Vagina (tissue), 2 donors: Measurements from ENCODE around the gene DDX54. TPM values are rescaled to one million over a fixed set of nuclear protein-coding genes. Genes with fewer than 3 reads are reported as not detected.

ENCODE experiments used
- DNase-seq, 2 donors: peaks; one replicate each; pipeline ENCODE4 v3.0.0-alpha.2; 2017; ENCODE audit errors: extremely low spot score in 2 of 2
- H3K27ac ChIP-seq: fragments of 200-600 bp; sonication (generic); one replicate; pipeline ENCODE4 v1.5.1; 2019
- H3K27me3 ChIP-seq: fragments of 200-600 bp; sonication (generic); one replicate; pipeline ENCODE4 v1.5.1; 2019
- H3K36me3 ChIP-seq, 2 donors: fragments of 200-600 bp; sonication (generic); one replicate each; pipeline ENCODE4 v1.5.1; 2017 to 2019
- H3K4me1 ChIP-seq: fragments of 200-600 bp; sonication (generic); one replicate; pipeline ENCODE4 v1.5.1; 2019
- H3K4me3 ChIP-seq, 2 donors: fragments of 200-600 bp; sonication (generic); 1 replicate in 1 of 2; 2 replicates in 1 of 2; pipeline ENCODE4 v1.5.1; 2016 to 2019
- H3K9me3 ChIP-seq: fragments of 200-600 bp; sonication (generic); one replicate; pipeline ENCODE4 v1.5.1; 2019
- POLR2A ChIP-seq, 2 donors: fragments of 450-650 bp; IDR thresholded peaks; one replicate each; pipeline ENCODE4 v1.6.1; 2017; ENCODE audit warnings: antibody characterized with exemption in 2 of 2, mild to moderate bottlenecking in 2 of 2, moderate library complexity in 2 of 2
- POLR2AphosphoS5 ChIP-seq, 2 donors: sonication (generic); formaldehyde crosslinking; IDR thresholded peaks; one replicate each; pipeline ENCODE4 v1.9.0; 2017; ENCODE audit warnings: antibody characterized with exemption in 2 of 2, mild to moderate bottlenecking in 2 of 2, low read depth in 1 of 2; ENCODE audit not compliant: insufficient read depth in 1 of 2
- intact Hi-C: fragments of 100-400 bp; cut with DNase I; formaldehyde crosslinking; loops from one replicate; pipeline ENCODE4 v1.15.1; 2023
- total RNA-seq: library from RNA; depleted of rRNA; stranded (reverse); fragments of >200 nt; gene quantifications from one replicate; pipeline ENCODE4 v1.2.3, GENCODE V29; 2016
- TF ChIP-seq, protein P1 (sequence below), 3 experiments: fragments of 450-650 bp in 2 of 3; fragments of 200-600 bp in 1 of 3; sonication (generic) in 1 of 3; IDR thresholded peaks; one replicate each; pipeline ENCODE4 v1.5.1; 2017 to 2019; ENCODE audit warnings: antibody characterized with exemption in 3 of 3, mild to moderate bottlenecking in 2 of 3, moderate library complexity in 2 of 3

Gene DDX54
- total RNA-seq, 1 donor from 2014 or later, result 52.5 TPM

DNA sequence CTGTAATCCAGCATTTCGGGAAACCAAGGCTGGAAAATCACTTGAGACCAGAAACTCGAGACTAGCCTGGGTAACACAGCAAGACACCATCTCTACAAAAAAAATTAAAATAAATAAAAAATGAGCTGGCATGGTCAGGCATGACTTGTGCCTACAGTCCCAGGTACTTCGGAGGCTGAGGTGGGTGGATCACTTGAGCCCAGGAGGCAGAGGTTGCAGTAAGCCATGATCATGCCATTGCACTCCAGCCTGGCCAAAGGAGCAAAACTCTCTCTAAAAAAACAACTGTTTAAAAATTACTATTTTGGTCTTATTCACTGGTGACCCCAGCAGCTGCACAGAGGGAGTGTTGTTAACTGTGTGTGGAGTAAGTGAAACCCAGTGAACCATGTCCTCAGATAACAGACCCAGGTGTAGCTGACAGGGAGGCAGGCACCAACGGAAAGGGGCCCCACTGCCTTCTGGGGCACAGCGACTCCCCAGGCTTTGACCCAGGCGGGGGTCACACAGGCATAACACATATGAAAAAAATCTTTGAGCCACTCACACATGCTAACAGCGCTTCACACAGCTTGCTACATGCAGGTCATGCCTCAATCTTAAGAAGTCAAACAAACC, 12.1 kb downstream of the DDX54 start:
- H3K9me3 ChIP-seq, result no peaks in the 10 kb centered on the region
- H3K36me3 ChIP-seq, result peaks cover 3 to 95% of the 10 kb centered on the region in 2 donors
- no peaks in the 10 kb centered on the region for H3K27me3 ChIP-seq
- intact Hi-C loops, result no loop called here
- DNase-seq, result no peak
- no peak overlapping the region for H3K4me3 ChIP-seq
- H3K4me1 ChIP-seq, result no peaks in the 10 kb centered on the region
- TF ChIP-seq POLR2AphosphoS5 (IDR thresholded peaks at IDR 0.05; ENCODE audit: insufficient read depth in 1 of 2, low read depth in 1 of 2) (no peak), POLR2A (IDR thresholded peaks at IDR 0.05) (no peak)
- TF ChIP-seq, protein P1, sequence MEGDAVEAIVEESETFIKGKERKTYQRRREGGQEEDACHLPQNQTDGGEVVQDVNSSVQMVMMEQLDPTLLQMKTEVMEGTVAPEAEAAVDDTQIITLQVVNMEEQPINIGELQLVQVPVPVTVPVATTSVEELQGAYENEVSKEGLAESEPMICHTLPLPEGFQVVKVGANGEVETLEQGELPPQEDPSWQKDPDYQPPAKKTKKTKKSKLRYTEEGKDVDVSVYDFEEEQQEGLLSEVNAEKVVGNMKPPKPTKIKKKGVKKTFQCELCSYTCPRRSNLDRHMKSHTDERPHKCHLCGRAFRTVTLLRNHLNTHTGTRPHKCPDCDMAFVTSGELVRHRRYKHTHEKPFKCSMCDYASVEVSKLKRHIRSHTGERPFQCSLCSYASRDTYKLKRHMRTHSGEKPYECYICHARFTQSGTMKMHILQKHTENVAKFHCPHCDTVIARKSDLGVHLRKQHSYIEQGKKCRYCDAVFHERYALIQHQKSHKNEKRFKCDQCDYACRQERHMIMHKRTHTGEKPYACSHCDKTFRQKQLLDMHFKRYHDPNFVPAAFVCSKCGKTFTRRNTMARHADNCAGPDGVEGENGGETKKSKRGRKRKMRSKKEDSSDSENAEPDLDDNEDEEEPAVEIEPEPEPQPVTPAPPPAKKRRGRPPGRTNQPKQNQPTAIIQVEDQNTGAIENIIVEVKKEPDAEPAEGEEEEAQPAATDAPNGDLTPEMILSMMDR (IDR thresholded peaks at IDR 0.05), result no peak
- H3K27ac ChIP-seq, result no peak overlapping the region

DNA sequence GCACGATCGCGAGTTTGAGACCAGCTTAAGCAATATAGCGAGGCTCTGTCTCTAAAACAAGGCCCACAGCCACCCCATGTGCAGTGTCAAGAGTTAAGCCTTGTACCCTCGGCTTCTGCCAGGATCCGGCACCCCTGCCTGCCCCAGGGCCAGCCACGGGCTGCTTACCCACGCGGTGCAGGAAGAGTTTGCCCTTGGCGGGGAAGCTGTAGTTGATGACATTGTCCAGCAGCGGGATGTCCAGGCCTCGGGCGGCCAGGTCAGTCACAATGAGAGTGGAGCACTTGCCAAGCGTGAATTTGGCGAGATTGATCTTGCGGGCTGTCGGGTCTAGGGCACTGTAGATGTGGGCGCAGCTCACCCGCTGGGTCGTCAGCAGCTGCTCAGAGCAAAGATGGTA, 13.1 kb downstream of the DDX54 start:
- no peak overlapping the region for H3K27ac ChIP-seq
- no peaks in the 10 kb centered on the region for H3K9me3 ChIP-seq
- H3K36me3 ChIP-seq, result peaks cover 3 to 92% of the 10 kb centered on the region in 2 donors
- DNase-seq, result no peak
- TF ChIP-seq POLR2AphosphoS5 (IDR thresholded peaks at IDR 0.05; ENCODE audit: insufficient read depth in 1 of 2, low read depth in 1 of 2), result no peak
- TF ChIP-seq, protein P1 (IDR thresholded peaks at IDR 0.05), result no peak
- no peak for TF ChIP-seq POLR2A (IDR thresholded peaks at IDR 0.05)
- intact Hi-C loops, result no loop called here
- no peaks in the 10 kb centered on the region for H3K27me3 ChIP-seq
- H3K4me1 ChIP-seq, result no peaks in the 10 kb centered on the region
- no peak overlapping the region for H3K4me3 ChIP-seq

DNA sequence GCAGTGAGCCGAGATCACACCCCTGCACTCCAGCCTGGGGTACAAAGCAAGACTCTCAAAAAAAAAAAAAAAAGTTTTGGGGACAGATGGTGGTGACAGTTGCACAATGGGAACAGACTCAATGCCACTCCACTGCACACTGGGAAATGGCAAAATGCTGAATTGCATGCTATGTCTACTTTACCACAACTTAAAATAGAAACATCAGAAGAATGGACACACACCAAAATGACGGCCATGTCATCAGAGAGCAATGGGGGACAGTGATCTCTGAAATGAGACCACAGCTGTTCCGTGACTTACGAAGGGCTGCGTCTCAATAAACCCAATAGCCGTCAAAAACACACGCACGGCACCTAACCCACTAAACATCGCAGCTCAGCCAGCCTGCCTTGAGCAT, 13.7 kb downstream of the DDX54 start:
- TF ChIP-seq, protein P1 (IDR thresholded peaks at IDR 0.05), result no peak
- no peak for TF ChIP-seq POLR2A (IDR thresholded peaks at IDR 0.05)
- TF ChIP-seq POLR2AphosphoS5 (IDR thresholded peaks at IDR 0.05; ENCODE audit: insufficient read depth in 1 of 2, low read depth in 1 of 2), result no peak
- Histone ChIP-seq H3K27me3 (no peaks in the 10 kb centered on the region), H3K27ac (no peak overlapping the region), H3K4me1 (no peaks in the 10 kb centered on the region), H3K36me3 (peaks cover 3 to 85% of the 10 kb centered on the region in 2 donors), H3K9me3 (no peaks in the 10 kb centered on the region), H3K4me3 (no peak overlapping the region)
- DNase-seq, result no peak
- intact Hi-C loops, result no loop called here

DNA sequence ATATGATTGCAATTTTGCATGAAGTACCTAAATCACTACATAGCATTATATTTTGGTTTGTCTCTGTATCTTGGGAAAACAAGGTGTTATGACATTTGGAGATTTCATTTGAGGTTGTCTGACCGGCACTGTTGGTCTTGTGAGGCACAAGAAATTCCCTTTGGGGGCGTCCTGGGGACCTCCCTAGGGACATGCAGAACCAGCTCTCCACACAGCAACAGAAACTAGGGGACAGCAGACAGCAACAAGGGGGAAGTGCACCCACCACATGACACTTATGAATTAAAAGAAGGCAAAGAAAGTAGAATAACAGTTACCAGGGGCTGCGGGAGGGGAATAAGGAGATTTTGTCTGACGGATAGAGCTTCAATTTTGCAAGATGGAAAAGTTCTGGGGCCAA, 14.4 kb downstream of the DDX54 start:
- Histone ChIP-seq H3K27ac (no peak overlapping the region), H3K27me3 (no peaks in the 10 kb centered on the region), H3K9me3 (no peaks in the 10 kb centered on the region), H3K4me1 (no peaks in the 10 kb centered on the region), H3K36me3 (peaks cover 3 to 85% of the 10 kb centered on the region in 2 donors), H3K4me3 (no peak overlapping the region)
- intact Hi-C loops, result no loop called here
- TF ChIP-seq POLR2A (IDR thresholded peaks at IDR 0.05) (no peak), POLR2AphosphoS5 (IDR thresholded peaks at IDR 0.05; ENCODE audit: insufficient read depth in 1 of 2, low read depth in 1 of 2) (no peak)
- TF ChIP-seq, protein P1 (IDR thresholded peaks at IDR 0.05), result no peak
- no peak for DNase-seq

DNA sequence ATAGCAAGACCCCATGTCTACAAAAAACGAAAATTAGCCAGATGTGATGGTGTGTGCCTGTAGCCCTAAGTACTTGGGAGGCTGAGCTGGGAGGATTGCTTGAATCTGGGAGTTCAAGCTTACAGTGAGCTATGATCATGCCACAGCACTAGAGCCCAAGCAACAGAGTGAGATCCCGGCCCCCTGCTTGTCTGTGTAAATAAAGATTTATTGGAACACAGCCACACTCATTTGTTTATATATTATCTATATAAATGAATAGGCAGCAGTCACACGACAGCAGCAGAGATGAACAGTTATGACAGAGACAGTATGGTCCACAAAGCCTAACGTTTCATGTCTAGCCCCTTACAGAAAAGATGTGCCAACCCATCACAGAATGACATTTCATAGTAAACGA, 14.8 kb downstream of the DDX54 start:
- intact Hi-C loops, result no loop called here
- H3K4me3 ChIP-seq, result no peak overlapping the region
- H3K36me3 ChIP-seq, result peaks cover 4 to 86% of the 10 kb centered on the region in 2 donors
- no peak for DNase-seq
- H3K4me1 ChIP-seq, result no peaks in the 10 kb centered on the region
- H3K27me3 ChIP-seq, result no peaks in the 10 kb centered on the region
- no peak overlapping the region for H3K27ac ChIP-seq
- no peaks in the 10 kb centered on the region for H3K9me3 ChIP-seq
- TF ChIP-seq POLR2AphosphoS5 (IDR thresholded peaks at IDR 0.05; ENCODE audit: insufficient read depth in 1 of 2, low read depth in 1 of 2) (no peak), POLR2A (IDR thresholded peaks at IDR 0.05) (no peak)
- TF ChIP-seq, protein P1 (IDR thresholded peaks at IDR 0.05), result no peak
